ENCODE data around the gene UGT2B7.

DNA sequence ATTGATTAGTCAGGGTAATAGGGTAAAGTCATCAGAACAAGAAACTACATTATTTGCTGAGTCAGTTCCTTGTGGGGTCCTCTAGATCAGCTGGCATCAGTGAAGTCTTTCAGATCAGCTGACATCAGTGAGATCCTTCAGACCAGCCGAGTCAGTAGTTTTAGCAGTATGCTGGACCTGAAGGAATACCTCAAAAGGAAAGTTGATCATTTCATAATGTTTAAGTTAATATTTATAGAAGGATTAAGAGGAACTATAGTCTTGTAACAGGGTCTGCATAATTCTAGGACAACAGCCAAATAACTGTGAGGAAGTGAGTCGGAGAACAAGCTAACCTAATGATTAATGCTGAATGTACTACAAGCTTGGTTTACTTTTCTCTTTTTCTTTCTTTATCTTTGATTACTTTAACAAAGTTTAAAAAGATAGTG lies 958 bp upstream of the UGT2B7 start:
- no peak for TF ChIP-seq EZH2 (IDR thresholded peaks at IDR 0.05; ENCODE audit: low read length, missing control alignments)
- TF ChIP-seq, protein P1, sequence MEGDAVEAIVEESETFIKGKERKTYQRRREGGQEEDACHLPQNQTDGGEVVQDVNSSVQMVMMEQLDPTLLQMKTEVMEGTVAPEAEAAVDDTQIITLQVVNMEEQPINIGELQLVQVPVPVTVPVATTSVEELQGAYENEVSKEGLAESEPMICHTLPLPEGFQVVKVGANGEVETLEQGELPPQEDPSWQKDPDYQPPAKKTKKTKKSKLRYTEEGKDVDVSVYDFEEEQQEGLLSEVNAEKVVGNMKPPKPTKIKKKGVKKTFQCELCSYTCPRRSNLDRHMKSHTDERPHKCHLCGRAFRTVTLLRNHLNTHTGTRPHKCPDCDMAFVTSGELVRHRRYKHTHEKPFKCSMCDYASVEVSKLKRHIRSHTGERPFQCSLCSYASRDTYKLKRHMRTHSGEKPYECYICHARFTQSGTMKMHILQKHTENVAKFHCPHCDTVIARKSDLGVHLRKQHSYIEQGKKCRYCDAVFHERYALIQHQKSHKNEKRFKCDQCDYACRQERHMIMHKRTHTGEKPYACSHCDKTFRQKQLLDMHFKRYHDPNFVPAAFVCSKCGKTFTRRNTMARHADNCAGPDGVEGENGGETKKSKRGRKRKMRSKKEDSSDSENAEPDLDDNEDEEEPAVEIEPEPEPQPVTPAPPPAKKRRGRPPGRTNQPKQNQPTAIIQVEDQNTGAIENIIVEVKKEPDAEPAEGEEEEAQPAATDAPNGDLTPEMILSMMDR (conservative IDR thresholded peaks at IDR 0.05 in 1 of 2, IDR thresholded peaks at IDR 0.05 in 1 of 2; ENCODE audit: low read depth in 1 of 2, low read length in 2 of 2) = no peak

Data from fibroblast of lung (primary cell).